Transverse colon (tissue), 4 donors: Measurements from ENCODE around the gene OXGR1.

Experiments
- EP300 ChIP-seq: sonication (generic); formaldehyde crosslinking; IDR thresholded peaks from one replicate; pipeline ENCODE4 v1.6.1; 2017; ENCODE audit warnings: antibody characterized with exemption, low read depth
- POLR2A ChIP-seq: fragments of 450-650 bp; IDR thresholded peaks from one replicate; pipeline ENCODE4 v1.6.1; 2016; ENCODE audit warnings: antibody characterized with exemption, mild to moderate bottlenecking, moderate library complexity
- POLR2AphosphoS5 ChIP-seq, 3 donors: sonication (generic); formaldehyde crosslinking; IDR thresholded peaks; one replicate each; pipeline ENCODE4 v1.6.1; 2016; ENCODE audit warnings: antibody characterized with exemption in 3 of 3
- TF ChIP-seq, protein P1 (sequence below), 5 experiments: fragments of 200-600 bp in 3 of 5; fragments of 450-650 bp in 2 of 5; sonication (generic) in 3 of 5; IDR thresholded peaks; 1 replicate in 2 of 5; 2 replicates in 3 of 5; pipeline ENCODE4 v1.5.1; 2016 to 2017; ENCODE audit warnings: antibody characterized with exemption in 5 of 5, inconsistent platforms in 3 of 5, mild to moderate bottlenecking in 2 of 5, moderate library complexity in 1 of 5

DNA sequence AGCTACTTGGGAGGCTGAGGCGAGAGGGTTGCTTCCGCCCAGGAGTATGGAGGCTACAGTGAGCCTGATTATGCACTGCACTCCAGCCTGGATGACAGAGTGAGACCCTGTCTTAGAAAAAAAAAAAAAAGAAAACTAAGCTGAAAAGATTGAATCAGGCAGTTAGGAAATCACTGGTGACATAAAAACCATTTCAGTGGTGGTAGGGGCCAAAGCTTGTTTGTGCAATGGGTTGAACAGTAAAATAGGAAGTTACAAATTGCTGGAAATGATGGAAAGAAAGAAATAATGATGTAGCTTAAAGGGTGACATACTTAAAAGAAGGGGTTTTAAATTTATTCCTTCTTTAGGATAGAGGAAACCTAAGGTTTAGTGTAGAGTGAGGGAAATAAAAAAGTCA is 4.8 kb upstream of the OXGR1 start:
- TF ChIP-seq POLR2A (no peak), EP300 (no peak), POLR2AphosphoS5 (IDR thresholded peaks at IDR 0.05) (no peak)
- TF ChIP-seq, protein P1, sequence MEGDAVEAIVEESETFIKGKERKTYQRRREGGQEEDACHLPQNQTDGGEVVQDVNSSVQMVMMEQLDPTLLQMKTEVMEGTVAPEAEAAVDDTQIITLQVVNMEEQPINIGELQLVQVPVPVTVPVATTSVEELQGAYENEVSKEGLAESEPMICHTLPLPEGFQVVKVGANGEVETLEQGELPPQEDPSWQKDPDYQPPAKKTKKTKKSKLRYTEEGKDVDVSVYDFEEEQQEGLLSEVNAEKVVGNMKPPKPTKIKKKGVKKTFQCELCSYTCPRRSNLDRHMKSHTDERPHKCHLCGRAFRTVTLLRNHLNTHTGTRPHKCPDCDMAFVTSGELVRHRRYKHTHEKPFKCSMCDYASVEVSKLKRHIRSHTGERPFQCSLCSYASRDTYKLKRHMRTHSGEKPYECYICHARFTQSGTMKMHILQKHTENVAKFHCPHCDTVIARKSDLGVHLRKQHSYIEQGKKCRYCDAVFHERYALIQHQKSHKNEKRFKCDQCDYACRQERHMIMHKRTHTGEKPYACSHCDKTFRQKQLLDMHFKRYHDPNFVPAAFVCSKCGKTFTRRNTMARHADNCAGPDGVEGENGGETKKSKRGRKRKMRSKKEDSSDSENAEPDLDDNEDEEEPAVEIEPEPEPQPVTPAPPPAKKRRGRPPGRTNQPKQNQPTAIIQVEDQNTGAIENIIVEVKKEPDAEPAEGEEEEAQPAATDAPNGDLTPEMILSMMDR (IDR thresholded peaks at IDR 0.05) = no peak
